Suprapubic skin (tissue), 4 donors: ENCODE measurements around the gene CIAO1.

Experiments used
- EP300 ChIP-seq: sonication (generic); formaldehyde crosslinking; IDR thresholded peaks from one replicate; pipeline ENCODE4 v1.6.1; 2017; ENCODE audit warnings: antibody characterized with exemption
- POLR2A ChIP-seq, 2 donors: fragments of 450-650 bp; IDR thresholded peaks; one replicate each; pipeline ENCODE4 v1.6.1; 2017; ENCODE audit warnings: antibody characterized with exemption in 2 of 2, mild to moderate bottlenecking in 2 of 2, moderate library complexity in 2 of 2
- POLR2AphosphoS5 ChIP-seq, 3 donors: sonication (generic); formaldehyde crosslinking; IDR thresholded peaks; one replicate each; pipeline ENCODE4 v1.6.1; 2017; ENCODE audit warnings: antibody characterized with exemption in 3 of 3
- TF ChIP-seq, protein P1 (sequence below), 2 donors: fragments of 200-600 bp in 1 of 2; fragments of 450-650 bp in 1 of 2; sonication (generic) in 1 of 2; IDR thresholded peaks; one replicate each; pipeline ENCODE4 v1.5.1; 2016 to 2019; ENCODE audit warnings: antibody characterized with exemption in 2 of 2, mild to moderate bottlenecking in 1 of 2, moderate library complexity in 1 of 2

- TF ChIP-seq, protein P1, sequence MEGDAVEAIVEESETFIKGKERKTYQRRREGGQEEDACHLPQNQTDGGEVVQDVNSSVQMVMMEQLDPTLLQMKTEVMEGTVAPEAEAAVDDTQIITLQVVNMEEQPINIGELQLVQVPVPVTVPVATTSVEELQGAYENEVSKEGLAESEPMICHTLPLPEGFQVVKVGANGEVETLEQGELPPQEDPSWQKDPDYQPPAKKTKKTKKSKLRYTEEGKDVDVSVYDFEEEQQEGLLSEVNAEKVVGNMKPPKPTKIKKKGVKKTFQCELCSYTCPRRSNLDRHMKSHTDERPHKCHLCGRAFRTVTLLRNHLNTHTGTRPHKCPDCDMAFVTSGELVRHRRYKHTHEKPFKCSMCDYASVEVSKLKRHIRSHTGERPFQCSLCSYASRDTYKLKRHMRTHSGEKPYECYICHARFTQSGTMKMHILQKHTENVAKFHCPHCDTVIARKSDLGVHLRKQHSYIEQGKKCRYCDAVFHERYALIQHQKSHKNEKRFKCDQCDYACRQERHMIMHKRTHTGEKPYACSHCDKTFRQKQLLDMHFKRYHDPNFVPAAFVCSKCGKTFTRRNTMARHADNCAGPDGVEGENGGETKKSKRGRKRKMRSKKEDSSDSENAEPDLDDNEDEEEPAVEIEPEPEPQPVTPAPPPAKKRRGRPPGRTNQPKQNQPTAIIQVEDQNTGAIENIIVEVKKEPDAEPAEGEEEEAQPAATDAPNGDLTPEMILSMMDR (IDR thresholded peaks at IDR 0.05): no peak
- TF ChIP-seq POLR2A (IDR thresholded peaks at IDR 0.05) (no peak), POLR2AphosphoS5 (IDR thresholded peaks at IDR 0.05) (no peak), EP300 (no peak)
These were observed 41.0 kb upstream of the CIAO1 start for GRCh38 chr2:96225016-96225533.
